Middle frontal gyrus (tissue), 1 donor: ENCODE measurements around the gene LIN7A.

ENCODE experiments used
- DNase-seq: peaks from one replicate; pipeline ENCODE4 v3.0.0-alpha.2; 2015; ENCODE audit warnings: low spot score; ENCODE audit errors: extremely low spot score

The LIN7A gene

GRCh38 chr12:80937391-80938238, at the start of gene LIN7A:
Gene LIN7A, minus strand, starts transcription at chr12:80937934. Its CDS starts 212 bp downstream, at chr12:80937722.
- DNase-seq = no peak

- DNase-seq = no peak
Observed at GRCh38 chr12:80986224-80986623, 48.5 kb upstream of the LIN7A start.

- no peak for DNase-seq
Observed at GRCh38 chr12:80979816-80980215, 42.1 kb upstream of the LIN7A start.

- DNase-seq = no peak
Observed at GRCh38 chr12:80979251-80979650, 41.5 kb upstream of the LIN7A start.

- no peak for DNase-seq
Observed at GRCh38 chr12:80977346-80977745, 39.6 kb upstream of the LIN7A start.

GRCh38 chr12:80968326-80968725, 30.6 kb upstream of the LIN7A start:
- no peak for DNase-seq

GRCh38 chr12:80967565-80967964, 29.8 kb upstream of the LIN7A start:
- no peak for DNase-seq

GRCh38 chr12:80966001-80966400, 28.3 kb upstream of the LIN7A start:
- DNase-seq = no peak

- no peak for DNase-seq
Observed at GRCh38 chr12:80958162-80958561, 20.4 kb upstream of the LIN7A start.

- no peak for DNase-seq
Observed at GRCh38 chr12:80954857-80955520, 17.3 kb upstream of the LIN7A start.

GRCh38 chr12:80952443-80952842, 14.7 kb upstream of the LIN7A start:
- no peak for DNase-seq

GRCh38 chr12:80946591-80946990, 8.9 kb upstream of the LIN7A start:
- no peak for DNase-seq

- no peak for DNase-seq
Observed at GRCh38 chr12:80943338-80943737, 5.6 kb upstream of the LIN7A start.

GRCh38 chr12:80941916-80942315, 4.2 kb upstream of the LIN7A start:
- no peak for DNase-seq

GRCh38 chr12:80939231-80939950, 1.7 kb upstream of the LIN7A start:
- no peak for DNase-seq

- no peak for DNase-seq
Observed at GRCh38 chr12:80938397-80938796, 663 bp upstream of the LIN7A start.

GRCh38 chr12:80936642-80937390, 918 bp downstream of the LIN7A start:
- DNase-seq = no peak

GRCh38 chr12:80936353-80936641, 1.4 kb downstream of the LIN7A start:
- no peak for DNase-seq

GRCh38 chr12:80935111-80935510, 2.6 kb downstream of the LIN7A start:
- DNase-seq = no peak

- DNase-seq = no peak
Observed at GRCh38 chr12:80925983-80926382, 11.8 kb downstream of the LIN7A start.

GRCh38 chr12:80925237-80925636, 12.5 kb downstream of the LIN7A start:
- DNase-seq = no peak

GRCh38 chr12:80924437-80924836, 13.3 kb downstream of the LIN7A start:
- DNase-seq = no peak
